ENCODE results near the gene CAMK2N1. TPM values are rescaled to one million over a fixed set of nuclear protein-coding genes. Genes with fewer than 3 reads are reported as not detected.

Gene CAMK2N1
- total RNA-seq, 1 experiment from 2014 or later: 4.4 TPM

- peak overlapping the region; percentile 37 to 62 for H3K4me3 ChIP-seq (ENCODE audit: low read depth in 2 of 2, low read length in 2 of 2)
- no peak overlapping the region for H3K27ac ChIP-seq (ENCODE audit: low read length)
- H3K36me3 ChIP-seq (ENCODE audit: control insufficient read depth, insufficient read depth, low read length): peaks cover 2% of the 10 kb centered on the region; the same call in 1 of the 2 replicates
- ATAC-seq (peak; percentile 15; the same call in 1 of the 2 replicates), DNase-seq (ENCODE audit: low read depth, low spot score) (no peak)
- POLR2A ChIA-PET: no interaction called here
- H3K4me1 ChIP-seq (ENCODE audit: control insufficient read depth, insufficient read depth, low read length): peaks cover 8% of the 10 kb centered on the region
- in situ Hi-C loops (cut with HindIII; ENCODE audit: low pct_unique_long_range_greater_than_20kb, low sequenced_read_pairs): no loop called here
- intact Hi-C loops (cut with micrococcal nuclease; ENCODE audit: unreplicated experiment): no loop called here
- peaks cover 6% of the 10 kb centered on the region; the same call in 1 of the 2 replicates for H3K27me3 ChIP-seq (ENCODE audit: control insufficient read depth, insufficient read depth, low read length)
- TF ChIP-seq REST (IDR thresholded peaks at IDR 0.05; ENCODE audit: insufficient read depth in 1 of 2, low read depth in 2 of 2, low read length in 1 of 2) (no peak), POLR2AphosphoS5 (IDR thresholded peaks at IDR 0.05; ENCODE audit: low read depth, low read length) (no peak), SIN3A (IDR thresholded peaks at IDR 0.05; ENCODE audit: borderline replicate concordance, insufficient read depth, low read depth, low read length) (no peak), TCF7L2 (IDR thresholded peaks at IDR 0.05; ENCODE audit: low read depth, low read length) (no peak)
- TF ChIP-seq, protein P1, sequence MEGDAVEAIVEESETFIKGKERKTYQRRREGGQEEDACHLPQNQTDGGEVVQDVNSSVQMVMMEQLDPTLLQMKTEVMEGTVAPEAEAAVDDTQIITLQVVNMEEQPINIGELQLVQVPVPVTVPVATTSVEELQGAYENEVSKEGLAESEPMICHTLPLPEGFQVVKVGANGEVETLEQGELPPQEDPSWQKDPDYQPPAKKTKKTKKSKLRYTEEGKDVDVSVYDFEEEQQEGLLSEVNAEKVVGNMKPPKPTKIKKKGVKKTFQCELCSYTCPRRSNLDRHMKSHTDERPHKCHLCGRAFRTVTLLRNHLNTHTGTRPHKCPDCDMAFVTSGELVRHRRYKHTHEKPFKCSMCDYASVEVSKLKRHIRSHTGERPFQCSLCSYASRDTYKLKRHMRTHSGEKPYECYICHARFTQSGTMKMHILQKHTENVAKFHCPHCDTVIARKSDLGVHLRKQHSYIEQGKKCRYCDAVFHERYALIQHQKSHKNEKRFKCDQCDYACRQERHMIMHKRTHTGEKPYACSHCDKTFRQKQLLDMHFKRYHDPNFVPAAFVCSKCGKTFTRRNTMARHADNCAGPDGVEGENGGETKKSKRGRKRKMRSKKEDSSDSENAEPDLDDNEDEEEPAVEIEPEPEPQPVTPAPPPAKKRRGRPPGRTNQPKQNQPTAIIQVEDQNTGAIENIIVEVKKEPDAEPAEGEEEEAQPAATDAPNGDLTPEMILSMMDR (IDR thresholded peaks at IDR 0.05): no peak
- H3K9me3 ChIP-seq (ENCODE audit: control insufficient read depth, insufficient read depth, low read depth, low read length): no peaks in the 10 kb centered on the region
- CTCF ChIA-PET: no interaction called here
- no TSS peak for BruUV-seq (replicated peaks)
Measured at GRCh38 chr1:20486457-20487235, 636 bp upstream of the CAMK2N1 start.

DNA sequence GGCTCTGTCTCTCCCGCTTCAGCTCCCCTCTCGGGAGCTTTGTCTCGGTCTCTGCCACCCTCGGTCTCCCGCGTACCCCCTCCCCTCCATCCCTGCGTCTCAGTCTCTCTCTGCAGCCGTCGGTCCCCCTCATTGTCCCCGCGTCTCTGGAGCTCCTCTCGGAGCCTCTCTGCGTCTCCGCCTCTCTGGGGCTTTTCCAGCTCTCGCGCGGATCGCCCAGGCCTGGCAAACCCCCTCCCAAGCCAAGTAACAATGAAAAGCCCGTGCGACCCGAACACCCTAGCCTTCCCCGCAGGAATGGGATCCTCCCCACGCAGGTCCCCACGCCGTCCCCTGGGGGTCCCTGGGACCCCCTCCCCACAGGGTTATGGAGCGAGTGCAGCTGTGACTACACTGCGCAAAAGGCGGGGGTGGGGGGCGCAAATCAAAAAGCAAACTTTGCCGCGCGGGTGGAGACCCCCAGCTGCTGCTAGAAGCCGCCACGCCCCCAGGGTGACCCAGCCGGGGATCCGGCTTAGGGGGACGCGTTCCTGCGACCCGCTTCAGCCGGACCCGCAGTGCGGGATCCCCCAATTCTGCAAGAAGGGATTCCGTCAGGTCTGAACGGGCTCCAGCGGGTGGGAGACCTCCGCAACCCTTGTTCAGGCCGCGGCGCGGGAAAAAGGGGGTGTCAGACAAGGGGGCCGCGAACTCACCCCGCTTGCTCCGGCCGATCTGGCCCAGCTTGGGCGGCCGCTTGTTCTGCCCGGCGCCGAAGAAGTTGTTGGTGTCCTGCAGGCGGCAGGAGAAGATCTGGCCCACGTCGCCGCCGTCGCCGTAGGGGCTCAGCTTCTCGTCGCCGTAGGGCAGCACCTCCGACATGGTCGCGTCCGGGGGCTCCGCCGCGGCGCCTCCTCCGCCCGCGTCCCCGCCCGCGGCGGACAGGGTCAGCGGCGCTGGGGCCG is 1.2 kb downstream of the CAMK2N1 start:
- H3K4me1 ChIP-seq (ENCODE audit: control insufficient read depth, insufficient read depth, low read length): peaks cover 8% of the 10 kb centered on the region
- no peak overlapping the region for H3K27ac ChIP-seq (ENCODE audit: low read length)
- H3K36me3 ChIP-seq (ENCODE audit: control insufficient read depth, insufficient read depth, low read length): peaks cover 2% of the 10 kb centered on the region; the same call in 1 of the 2 replicates
- intact Hi-C loops (cut with micrococcal nuclease; ENCODE audit: unreplicated experiment): no loop called here
- TF ChIP-seq, protein P1 (IDR thresholded peaks at IDR 0.05): no peak
- TF ChIP-seq TCF7L2 (IDR thresholded peaks at IDR 0.05; ENCODE audit: low read depth, low read length) (no peak), REST (IDR thresholded peaks at IDR 0.05; ENCODE audit: insufficient read depth in 1 of 2, low read depth in 2 of 2, low read length in 1 of 2) (no peak), SIN3A (IDR thresholded peaks at IDR 0.05; ENCODE audit: borderline replicate concordance, insufficient read depth, low read depth, low read length) (no peak), POLR2AphosphoS5 (IDR thresholded peaks at IDR 0.05; ENCODE audit: low read depth, low read length) (no peak)
- DNase-seq (ENCODE audit: low read depth, low spot score) (no peak), ATAC-seq (peak; percentile 41)
- BruUV-seq (replicated peaks): no TSS peak
- CTCF ChIA-PET: interaction anchor here (1.6 kb wide), 1 partner anchor 272 kb away, joined by 3 read pairs; no protein-coding TSS in a partner anchor
- H3K27me3 ChIP-seq (ENCODE audit: control insufficient read depth, insufficient read depth, low read length): peaks cover 6% of the 10 kb centered on the region; the same call in 1 of the 2 replicates
- POLR2A ChIA-PET: no interaction called here
- in situ Hi-C loops (cut with HindIII; ENCODE audit: low pct_unique_long_range_greater_than_20kb, low sequenced_read_pairs): no loop called here
- H3K4me3 ChIP-seq (ENCODE audit: low read depth in 2 of 2, low read length in 2 of 2): peak overlapping the region; percentile 37 to 60
- no peaks in the 10 kb centered on the region for H3K9me3 ChIP-seq (ENCODE audit: control insufficient read depth, insufficient read depth, low read depth, low read length)

Data from Panc1 (cell line).